Fibroblast of lung (primary cell): Measurements from ENCODE around the gene CDC20B.

ENCODE experiments used
- CTCF ChIP-seq, 2 donors: IDR thresholded peaks in 1 of 2; conservative IDR thresholded peaks in 1 of 2; 1 replicate in 1 of 2; 2 replicates in 1 of 2; pipeline ENCODE4 v1.5.1; 2011 to 2012; ENCODE audit warnings: low read length in 2 of 2, control low read depth in 1 of 2, inconsistent platforms in 1 of 2, low read depth in 1 of 2, mild to moderate bottlenecking in 1 of 2
- EZH2 ChIP-seq: IDR thresholded peaks from 2 replicates; pipeline ENCODE4 v1.5.1; 2012; ENCODE audit warnings: low read length, control low read depth, mild to moderate bottlenecking; ENCODE audit errors: missing control alignments

- no peak for TF ChIP-seq EZH2
- TF ChIP-seq CTCF (conservative IDR thresholded peaks at IDR 0.05 in 1 of 2, IDR thresholded peaks at IDR 0.05 in 1 of 2; ENCODE audit: low read depth in 1 of 2, low read length in 2 of 2): no peak
Observed at GRCh38 chr5:55143624-55144023, 29.4 kb downstream of the CDC20B start.
